Fibroblast of lung (primary cell): ENCODE measurements around the gene VDAC2.

Source experiments
- EZH2 ChIP-seq: IDR thresholded peaks from 2 replicates; pipeline ENCODE4 v1.5.1; 2012; ENCODE audit warnings: low read length, control low read depth, mild to moderate bottlenecking; ENCODE audit errors: missing control alignments
- TF ChIP-seq, protein P1 (sequence below), 2 donors: IDR thresholded peaks in 1 of 2; conservative IDR thresholded peaks in 1 of 2; 1 replicate in 1 of 2; 2 replicates in 1 of 2; pipeline ENCODE4 v1.5.1; 2011 to 2012; ENCODE audit warnings: low read length in 2 of 2, control low read depth in 1 of 2, inconsistent platforms in 1 of 2, low read depth in 1 of 2, mild to moderate bottlenecking in 1 of 2

- TF ChIP-seq, protein P1, sequence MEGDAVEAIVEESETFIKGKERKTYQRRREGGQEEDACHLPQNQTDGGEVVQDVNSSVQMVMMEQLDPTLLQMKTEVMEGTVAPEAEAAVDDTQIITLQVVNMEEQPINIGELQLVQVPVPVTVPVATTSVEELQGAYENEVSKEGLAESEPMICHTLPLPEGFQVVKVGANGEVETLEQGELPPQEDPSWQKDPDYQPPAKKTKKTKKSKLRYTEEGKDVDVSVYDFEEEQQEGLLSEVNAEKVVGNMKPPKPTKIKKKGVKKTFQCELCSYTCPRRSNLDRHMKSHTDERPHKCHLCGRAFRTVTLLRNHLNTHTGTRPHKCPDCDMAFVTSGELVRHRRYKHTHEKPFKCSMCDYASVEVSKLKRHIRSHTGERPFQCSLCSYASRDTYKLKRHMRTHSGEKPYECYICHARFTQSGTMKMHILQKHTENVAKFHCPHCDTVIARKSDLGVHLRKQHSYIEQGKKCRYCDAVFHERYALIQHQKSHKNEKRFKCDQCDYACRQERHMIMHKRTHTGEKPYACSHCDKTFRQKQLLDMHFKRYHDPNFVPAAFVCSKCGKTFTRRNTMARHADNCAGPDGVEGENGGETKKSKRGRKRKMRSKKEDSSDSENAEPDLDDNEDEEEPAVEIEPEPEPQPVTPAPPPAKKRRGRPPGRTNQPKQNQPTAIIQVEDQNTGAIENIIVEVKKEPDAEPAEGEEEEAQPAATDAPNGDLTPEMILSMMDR (conservative IDR thresholded peaks at IDR 0.05 in 1 of 2, IDR thresholded peaks at IDR 0.05 in 1 of 2; ENCODE audit: low read depth in 1 of 2, low read length in 2 of 2): no peak
- no peak for TF ChIP-seq EZH2
Measured at GRCh38 chr10:75207079-75207856, 3.3 kb upstream of the VDAC2 start.
